HG03280 (cell line): Measurements from ENCODE around the gene CCDC117.

Source experiments
- ATAC-seq: cut with Tn5 transposase; IDR thresholded peaks from one replicate; pipeline ENCODE4 v1.9.1; 2021; ENCODE audit warnings: mild to moderate bottlenecking, moderate library complexity; ENCODE audit not compliant: unreplicated experiment

CCDC117 gene

GRCh38 chr22:28826921-28827320, 54.4 kb downstream of the CCDC117 start:
- ATAC-seq: no peak

- ATAC-seq: no peak
Observed at GRCh38 chr22:28829358-28830181, 57.1 kb downstream of the CCDC117 start.

GRCh38 chr22:28830441-28830840, 57.9 kb downstream of the CCDC117 start:
- ATAC-seq: no peak

GRCh38 chr22:28831140-28832072, 58.9 kb downstream of the CCDC117 start:
- no peak for ATAC-seq

- ATAC-seq: no peak
Observed at GRCh38 chr22:28832731-28833130, 60.2 kb downstream of the CCDC117 start.

GRCh38 chr22:28833276-28833923, 60.9 kb downstream of the CCDC117 start:
- ATAC-seq: no peak

- no peak for ATAC-seq
Observed at GRCh38 chr22:28835630-28836189, 63.2 kb downstream of the CCDC117 start.

- no peak for ATAC-seq
Observed at GRCh38 chr22:28837640-28838039, 65.1 kb downstream of the CCDC117 start.
